Measurements from ENCODE around the gene SLC34A1.
A peak's percentile ranks its signal among the peaks of the same experiment; 100 is the strongest.
"Not testable (repeated sequence)": the region's sequence is repeated elsewhere in the genome, so short reads cannot be mapped to it uniquely, and the experiment has no call there.

Gene SLC34A1

GRCh38 chr5:177369645-177370440 is 14.4 kb upstream of the SLC34A1 start:
- Histone ChIP-seq H3K4me1 (ENCODE audit: control insufficient read depth, insufficient read depth, low read length) (peaks cover 41% of the 10 kb centered on the region), H3K4me3 (ENCODE audit: low read depth, low read length) (0 out of 2 replicates have a peak overlapping the region, but pooled peaks have one; percentile 0), H3K9ac (ENCODE audit: low read length) (peak overlapping the region; percentile 3), H3K27ac (ENCODE audit: low read depth, low read length) (no peak overlapping the region), H3K9me3 (ENCODE audit: control insufficient read depth, insufficient read depth, low read depth, low read length) (no peaks in the 10 kb centered on the region), H3K27me3 (ENCODE audit: control insufficient read depth, insufficient read depth, low read length) (peaks cover 17% of the 10 kb centered on the region), H3K36me3 (ENCODE audit: control insufficient read depth, insufficient read depth, low read length) (peaks cover 8% of the 10 kb centered on the region; the same call in 1 of the 2 replicates)

- Histone ChIP-seq H3K36me3 (ENCODE audit: control insufficient read depth, insufficient read depth, low read length) (peaks cover 8% of the 10 kb centered on the region; the same call in 1 of the 2 replicates), H3K9me3 (ENCODE audit: control insufficient read depth, insufficient read depth, low read depth, low read length) (no peaks in the 10 kb centered on the region), H3K4me1 (ENCODE audit: control insufficient read depth, insufficient read depth, low read length) (peaks cover 38% of the 10 kb centered on the region), H3K9ac (ENCODE audit: low read length) (peak overlapping the region; percentile 3), H3K4me3 (ENCODE audit: low read depth, low read length) (peak overlapping the region; percentile 63), H3K27me3 (ENCODE audit: control insufficient read depth, insufficient read depth, low read length) (peaks cover 17% of the 10 kb centered on the region), H3K27ac (ENCODE audit: low read depth, low read length) (no peak overlapping the region)
These were observed 13.6 kb upstream of the SLC34A1 start for GRCh38 chr5:177370488-177371119.

- Histone ChIP-seq H3K36me3 (ENCODE audit: control insufficient read depth, insufficient read depth, low read length) (peaks cover 8% of the 10 kb centered on the region; the same call in 1 of the 2 replicates), H3K4me3 (ENCODE audit: low read depth, low read length) (peak overlapping the region; percentile 63), H3K4me1 (ENCODE audit: control insufficient read depth, insufficient read depth, low read length) (peaks cover 31% of the 10 kb centered on the region), H3K27ac (ENCODE audit: low read depth, low read length) (no peak overlapping the region), H3K27me3 (ENCODE audit: control insufficient read depth, insufficient read depth, low read length) (peaks cover 17% of the 10 kb centered on the region), H3K9ac (ENCODE audit: low read length) (peak overlapping the region; percentile 66), H3K9me3 (ENCODE audit: control insufficient read depth, insufficient read depth, low read depth, low read length) (no peaks in the 10 kb centered on the region)
These were observed 12.9 kb upstream of the SLC34A1 start for GRCh38 chr5:177371120-177372033.

- Histone ChIP-seq H3K27me3 (ENCODE audit: control insufficient read depth, insufficient read depth, low read length) (peaks cover 17% of the 10 kb centered on the region), H3K9me3 (ENCODE audit: control insufficient read depth, insufficient read depth, low read depth, low read length) (no peaks in the 10 kb centered on the region), H3K4me1 (ENCODE audit: control insufficient read depth, insufficient read depth, low read length) (peaks cover 29% of the 10 kb centered on the region), H3K4me3 (ENCODE audit: low read depth, low read length) (no peak overlapping the region), H3K27ac (ENCODE audit: low read depth, low read length) (no peak overlapping the region), H3K9ac (ENCODE audit: low read length) (no peak overlapping the region), H3K36me3 (ENCODE audit: control insufficient read depth, insufficient read depth, low read length) (peaks cover 8% of the 10 kb centered on the region; the same call in 1 of the 2 replicates)
These were observed 12.0 kb upstream of the SLC34A1 start for GRCh38 chr5:177372034-177372896.

GRCh38 chr5:177372910-177373309 is 11.3 kb upstream of the SLC34A1 start:
- no peak overlapping the region for H3K27ac ChIP-seq (ENCODE audit: low read depth, low read length)
- peaks cover 11% of the 10 kb centered on the region for H3K27me3 ChIP-seq (ENCODE audit: control insufficient read depth, insufficient read depth, low read length)
- no peak overlapping the region for H3K9ac ChIP-seq (ENCODE audit: low read length)
- H3K9me3 ChIP-seq (ENCODE audit: control insufficient read depth, insufficient read depth, low read depth, low read length), result no peaks in the 10 kb centered on the region
- H3K4me1 ChIP-seq (ENCODE audit: control insufficient read depth, insufficient read depth, low read length), result peaks cover 27% of the 10 kb centered on the region
- H3K36me3 ChIP-seq (ENCODE audit: control insufficient read depth, insufficient read depth, low read length), result peaks cover 8% of the 10 kb centered on the region; the same call in 1 of the 2 replicates
- H3K4me3 ChIP-seq (ENCODE audit: low read depth, low read length), result no peak overlapping the region

GRCh38 chr5:177373806-177374205 is 10.4 kb upstream of the SLC34A1 start:
- H3K27ac ChIP-seq (ENCODE audit: low read depth, low read length), result no peak overlapping the region
- H3K9ac ChIP-seq (ENCODE audit: low read length), result no peak overlapping the region
- H3K9me3 ChIP-seq (ENCODE audit: control insufficient read depth, insufficient read depth, low read depth, low read length), result no peaks in the 10 kb centered on the region

GRCh38 chr5:177374211-177374610 is 10.0 kb upstream of the SLC34A1 start:
- H3K27ac ChIP-seq (ENCODE audit: low read depth, low read length), result no peak overlapping the region
- peaks cover 26% of the 10 kb centered on the region for H3K4me1 ChIP-seq (ENCODE audit: control insufficient read depth, insufficient read depth, low read length)
- no peaks in the 10 kb centered on the region for H3K27me3 ChIP-seq (ENCODE audit: control insufficient read depth, insufficient read depth, low read length)
- no peak overlapping the region for H3K9ac ChIP-seq (ENCODE audit: low read length)
- peaks cover 5% of the 10 kb centered on the region; the same call in 1 of the 2 replicates for H3K36me3 ChIP-seq (ENCODE audit: control insufficient read depth, insufficient read depth, low read length)
- no peaks in the 10 kb centered on the region for H3K9me3 ChIP-seq (ENCODE audit: control insufficient read depth, insufficient read depth, low read depth, low read length)
- no peak overlapping the region for H3K4me3 ChIP-seq (ENCODE audit: low read depth, low read length)

More at GRCh38 chr5:177373806-177374205, 10.4 kb upstream of the SLC34A1 start:
- H3K4me1 ChIP-seq (ENCODE audit: control insufficient read depth, insufficient read depth, low read length), result peaks cover 26% of the 10 kb centered on the region
- H3K4me3 ChIP-seq (ENCODE audit: low read depth, low read length), result no peak overlapping the region
- H3K36me3 ChIP-seq (ENCODE audit: control insufficient read depth, insufficient read depth, low read length), result peaks cover 7% of the 10 kb centered on the region; the same call in 1 of the 2 replicates
- peaks cover 2% of the 10 kb centered on the region; the same call in 1 of the 2 replicates for H3K27me3 ChIP-seq (ENCODE audit: control insufficient read depth, insufficient read depth, low read length)

- H3K27me3 ChIP-seq (ENCODE audit: control insufficient read depth, insufficient read depth, low read length); H3K36me3 ChIP-seq (ENCODE audit: control insufficient read depth, insufficient read depth, low read length); H3K4me3 ChIP-seq (ENCODE audit: low read depth, low read length); H3K9me3 ChIP-seq (ENCODE audit: control insufficient read depth, insufficient read depth, low read depth, low read length); H3K9ac ChIP-seq (ENCODE audit: low read length); H3K27ac ChIP-seq (ENCODE audit: low read depth, low read length): not testable (repeated sequence)
- peaks cover 19% of the 10 kb centered on the region for H3K4me1 ChIP-seq (ENCODE audit: control insufficient read depth, insufficient read depth, low read length)
These were observed 8.7 kb upstream of the SLC34A1 start for GRCh38 chr5:177375516-177375915.

- H3K4me3 ChIP-seq (ENCODE audit: low read depth, low read length), result no peak overlapping the region
- no peaks in the 10 kb centered on the region for H3K27me3 ChIP-seq (ENCODE audit: control insufficient read depth, insufficient read depth, low read length)
- H3K9ac ChIP-seq (ENCODE audit: low read length), result no peak overlapping the region
- peaks cover 18% of the 10 kb centered on the region for H3K4me1 ChIP-seq (ENCODE audit: control insufficient read depth, insufficient read depth, low read length)
- H3K27ac ChIP-seq (ENCODE audit: low read depth, low read length), result no peak overlapping the region
- H3K9me3 ChIP-seq (ENCODE audit: control insufficient read depth, insufficient read depth, low read depth, low read length), result no peaks in the 10 kb centered on the region
- H3K36me3 ChIP-seq (ENCODE audit: control insufficient read depth, insufficient read depth, low read length), result peaks cover 5% of the 10 kb centered on the region; the same call in 1 of the 2 replicates
These were observed 8.1 kb upstream of the SLC34A1 start for GRCh38 chr5:177376107-177376506.

Data from HUES6 (cell line).